Fibroblast of lung (primary cell): Measurements from ENCODE around the gene GPR27. TPM values are rescaled to one million over a fixed set of nuclear protein-coding genes. Genes with fewer than 3 reads are reported as not detected.

Experiments
- DNase-seq, 2 donors: peaks; one replicate each; pipeline versions ENCODE4 v3.0.0 to v3.0.0-alpha.2; 2010; ENCODE audit warnings: low read depth in 2 of 2
- H2AFZ ChIP-seq: 2 replicates; pipeline ENCODE4 v1.5.1; 2012; ENCODE audit warnings: low read length, control low read depth, inconsistent platforms
- H3K27ac ChIP-seq: 2 replicates; pipeline ENCODE4 v1.5.1; 2011; ENCODE audit warnings: low read length, control low read depth; ENCODE audit not compliant: insufficient read depth
- H3K27me3 ChIP-seq: 2 replicates; pipeline ENCODE4 v1.5.1; 2011; ENCODE audit warnings: mild to moderate bottlenecking, low read length; ENCODE audit not compliant: control insufficient read depth, insufficient read depth
- H3K36me3 ChIP-seq: 2 replicates; pipeline ENCODE4 v1.5.1; 2011; ENCODE audit warnings: low read length; ENCODE audit not compliant: control insufficient read depth, insufficient read depth
- H3K4me1 ChIP-seq: 2 replicates; pipeline ENCODE4 v1.5.1; 2011; ENCODE audit warnings: low read length; ENCODE audit not compliant: control insufficient read depth, insufficient read depth; ENCODE audit errors: extremely low read depth
- H3K4me2 ChIP-seq: 2 replicates; pipeline ENCODE4 v1.5.1; 2011; ENCODE audit warnings: low read length, control low read depth; ENCODE audit not compliant: insufficient read depth; ENCODE audit errors: extremely low read depth
- H3K4me3 ChIP-seq, 4 experiments: fragments of 200-600 bp in 1 of 4; sonication (generic) in 1 of 4; replicated peaks in 1 of 4; 2 replicates each; pipeline ENCODE4 v1.5.1; 2011 to 2016; ENCODE audit warnings: low read length in 4 of 4, low read depth in 3 of 4, mild to moderate bottlenecking in 3 of 4, control low read depth in 2 of 4, inconsistent platforms in 1 of 4, mixed read lengths in 1 of 4; ENCODE audit not compliant: insufficient read depth in 1 of 4; ENCODE audit errors: control extremely low read depth in 1 of 4
- H3K79me2 ChIP-seq: 2 replicates; pipeline ENCODE4 v1.5.1; 2012; ENCODE audit warnings: mild to moderate bottlenecking, low read length, inconsistent platforms; ENCODE audit not compliant: control insufficient read depth, insufficient read depth
- H3K9ac ChIP-seq: 2 replicates; pipeline ENCODE4 v1.5.1; 2011; ENCODE audit warnings: mild to moderate bottlenecking, low read length, control low read depth; ENCODE audit not compliant: insufficient read depth
- H3K9me3 ChIP-seq: 2 replicates; pipeline ENCODE4 v1.5.1; 2012; ENCODE audit warnings: low read depth, low read length; ENCODE audit not compliant: control insufficient read depth, insufficient read depth
- H4K20me1 ChIP-seq: 2 replicates; pipeline ENCODE4 v1.5.1; 2011; ENCODE audit warnings: low read length; ENCODE audit not compliant: control insufficient read depth, insufficient read depth; ENCODE audit errors: extremely low read depth
- CTCF ChIP-seq, 2 donors: IDR thresholded peaks in 1 of 2; conservative IDR thresholded peaks in 1 of 2; 1 replicate in 1 of 2; 2 replicates in 1 of 2; pipeline ENCODE4 v1.5.1; 2011 to 2012; ENCODE audit warnings: low read length in 2 of 2, control low read depth in 1 of 2, inconsistent platforms in 1 of 2, low read depth in 1 of 2, mild to moderate bottlenecking in 1 of 2
- EZH2 ChIP-seq: IDR thresholded peaks from 2 replicates; pipeline ENCODE4 v1.5.1; 2012; ENCODE audit warnings: low read length, control low read depth, mild to moderate bottlenecking; ENCODE audit errors: missing control alignments
- polyA plus RNA-seq, 2 donors: library from polyadenylated mRNA; depleted of rRNA in 1 of 2; stranded (reverse) in 1 of 2; unstranded in 1 of 2; fragments of >200 nt; gene quantifications; 2 replicates each; pipeline ENCODE4 v1.2.1, GENCODE V29; 2011 to 2012; ENCODE audit warnings: missing spikeins in 1 of 2
- total RNA-seq: library from RNA; depleted of rRNA; stranded (reverse); fragments of >200 nt; gene quantifications from 2 replicates; pipeline ENCODE4 v1.2.1, GENCODE V29; 2014

The GPR27 gene
- total and polyA plus RNA-seq, 2 donors (not counting 1 experiment from before 2014, with no cell fraction given) = not detected

DNA sequence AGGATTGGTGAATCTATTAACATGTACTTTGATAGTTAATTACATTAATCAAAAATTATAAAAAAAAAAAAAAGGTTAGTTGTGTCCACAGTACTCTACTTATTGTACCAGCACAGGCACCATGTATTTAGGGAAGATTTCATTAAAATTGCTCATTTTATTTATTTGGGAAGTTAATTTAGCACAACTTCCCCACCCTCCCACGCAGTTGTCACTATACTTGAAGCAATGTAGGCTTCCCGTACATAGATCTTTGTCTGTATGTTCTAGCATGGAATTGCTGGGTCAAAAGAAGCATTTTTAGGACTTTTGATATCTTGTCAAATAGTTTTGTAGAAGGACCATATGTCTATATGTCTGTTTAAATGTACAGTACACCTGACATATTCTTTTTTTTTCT lies 4.4 kb downstream of the GPR27 start:
- no peak for DNase-seq
- no peaks in the 10 kb centered on the region for H3K79me2 ChIP-seq
- peaks cover 20% of the 10 kb centered on the region for H3K27me3 ChIP-seq
- TF ChIP-seq EZH2 (no peak), CTCF (conservative IDR thresholded peaks at IDR 0.05 in 1 of 2, IDR thresholded peaks at IDR 0.05 in 1 of 2; ENCODE audit: low read depth in 1 of 2, low read length in 2 of 2) (no peak)
- no peak overlapping the region for H3K27ac ChIP-seq
- H3K36me3 ChIP-seq = no peaks in the 10 kb centered on the region
- no peak overlapping the region for H2AFZ ChIP-seq
- no peak overlapping the region for H3K4me3 ChIP-seq
- H3K4me1 ChIP-seq = no peaks in the 10 kb centered on the region
- no peak overlapping the region for H3K9ac ChIP-seq
- H4K20me1 ChIP-seq = no peaks in the 10 kb centered on the region
- no peak overlapping the region for H3K4me2 ChIP-seq
- H3K9me3 ChIP-seq = no peaks in the 10 kb centered on the region

DNA sequence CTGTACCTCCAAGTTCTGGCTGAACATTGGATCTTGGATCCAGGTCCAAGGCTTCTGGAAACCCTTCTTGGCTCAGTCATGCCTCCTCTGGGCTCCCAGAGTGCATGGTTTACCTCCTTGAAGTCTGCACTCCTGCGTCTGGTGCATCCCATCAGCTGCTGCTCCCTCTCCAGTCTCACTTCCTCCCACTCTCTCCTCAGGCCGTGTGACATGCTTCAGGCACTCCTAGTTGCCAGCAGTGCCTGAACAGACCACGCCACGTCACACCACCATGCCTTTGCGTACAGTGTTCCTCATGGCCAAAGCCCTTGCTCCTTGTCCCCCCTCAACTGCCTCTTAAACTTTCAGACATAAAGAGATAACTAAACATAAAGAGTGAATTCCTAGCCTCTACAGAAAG lies 5.7 kb downstream of the GPR27 start:
- TF ChIP-seq CTCF (conservative IDR thresholded peaks at IDR 0.05 in 1 of 2, IDR thresholded peaks at IDR 0.05 in 1 of 2; ENCODE audit: low read depth in 1 of 2, low read length in 2 of 2) (no peak), EZH2 (no peak)
- Histone ChIP-seq H3K4me1 (no peaks in the 10 kb centered on the region), H4K20me1 (no peaks in the 10 kb centered on the region), H3K4me3 (no peak overlapping the region), H3K36me3 (no peaks in the 10 kb centered on the region), H3K27ac (no peak overlapping the region), H3K4me2 (no peak overlapping the region), H3K9ac (no peak overlapping the region), H2AFZ (no peak overlapping the region), H3K79me2 (no peaks in the 10 kb centered on the region), H3K27me3 (peaks cover 16% of the 10 kb centered on the region), H3K9me3 (no peaks in the 10 kb centered on the region)
- no peak for DNase-seq

- no peak for DNase-seq
- Histone ChIP-seq H3K9ac (no peak overlapping the region), H3K4me3 (no peak overlapping the region), H3K27ac (no peak overlapping the region), H3K4me1 (no peaks in the 10 kb centered on the region), H3K36me3 (no peaks in the 10 kb centered on the region), H3K9me3 (no peaks in the 10 kb centered on the region), H3K79me2 (no peaks in the 10 kb centered on the region), H2AFZ (no peak overlapping the region), H4K20me1 (no peaks in the 10 kb centered on the region), H3K27me3 (peaks cover 10% of the 10 kb centered on the region), H3K4me2 (no peak overlapping the region)
- TF ChIP-seq EZH2 (no peak), CTCF (conservative IDR thresholded peaks at IDR 0.05 in 1 of 2, IDR thresholded peaks at IDR 0.05 in 1 of 2; ENCODE audit: low read depth in 1 of 2, low read length in 2 of 2) (no peak)
These were observed 6.5 kb downstream of the GPR27 start for GRCh38 chr3:71760140-71760539.
